T47D (cell line): ENCODE results near the gene NEXMIF.
"Not testable (repeated sequence)": the region's sequence is repeated elsewhere in the genome, so short reads cannot be mapped to it uniquely, and the experiment has no call there.

Source experiments
- DNase-seq, 2 experiments: peaks; one replicate each; pipeline versions ENCODE4 v3.0.0 to v3.0.0-alpha.2; 2011 to 2012; ENCODE audit warnings: low read depth in 1 of 2, low spot score in 1 of 2
- JUND ChIP-seq: IDR thresholded peaks from 2 replicates; pipeline ENCODE4 v1.6.1; 2012; ENCODE audit warnings: low read depth
- in situ Hi-C: cut with HindIII; loops from 2 replicates; pipeline ENCODE4 v1.10.0; 2016; ENCODE audit warnings: low sequenced_read_pairs, low pct_unique_long_range_greater_than_20kb

The NEXMIF gene

GRCh38 chrX:74865725-74866124 is 59.5 kb downstream of the NEXMIF start:
- in situ Hi-C loops: no loop called here
- no peak for TF ChIP-seq JUND
- DNase-seq: no peak

DNA sequence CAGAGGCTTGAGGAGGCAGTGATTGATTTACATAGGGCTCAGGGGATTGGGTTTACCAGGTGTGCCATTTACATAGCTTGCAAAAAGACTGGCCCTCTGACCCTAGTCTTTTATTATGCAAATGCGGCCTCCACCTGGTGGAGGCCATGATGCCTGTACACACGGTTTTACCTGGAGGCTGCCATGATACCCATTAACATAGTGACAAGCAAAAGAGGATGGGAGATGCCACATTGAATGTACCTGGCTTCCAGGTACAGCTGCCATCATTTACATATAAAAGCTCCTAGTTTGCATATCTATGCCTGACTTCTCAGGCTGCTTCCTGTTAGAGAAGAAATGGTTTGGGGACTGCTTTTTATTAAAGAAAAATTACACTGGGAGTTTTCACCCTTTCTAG is 72.0 kb downstream of the NEXMIF start:
- in situ Hi-C loops: no loop called here
- DNase-seq: no peak
- TF ChIP-seq JUND: no peak

GRCh38 chrX:74835566-74835965 is 89.7 kb downstream of the NEXMIF start:
- no peak for TF ChIP-seq JUND
- peak in 1 of 2 experiments; percentile 60 for DNase-seq
- in situ Hi-C loops: no loop called here

DNA sequence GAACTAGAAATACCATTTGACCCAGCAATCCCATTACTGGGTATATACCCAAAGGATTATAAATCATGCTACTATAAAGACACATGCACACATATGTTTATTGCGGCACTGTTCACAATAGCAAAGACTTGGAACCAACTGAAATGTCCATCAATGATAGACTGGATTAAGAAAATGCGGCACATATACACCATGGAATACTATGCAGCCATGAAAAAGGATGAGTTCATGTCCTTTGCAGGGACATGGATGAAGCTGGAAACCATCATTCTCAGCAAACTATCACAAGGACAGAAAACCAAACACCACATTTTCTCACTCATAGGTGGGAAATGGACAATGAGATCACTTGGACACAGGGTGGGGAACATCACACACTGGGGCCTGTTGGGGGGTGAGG is 105.5 kb downstream of the NEXMIF start:
- DNase-seq, in situ Hi-C loops: not testable (repeated sequence)

DNA sequence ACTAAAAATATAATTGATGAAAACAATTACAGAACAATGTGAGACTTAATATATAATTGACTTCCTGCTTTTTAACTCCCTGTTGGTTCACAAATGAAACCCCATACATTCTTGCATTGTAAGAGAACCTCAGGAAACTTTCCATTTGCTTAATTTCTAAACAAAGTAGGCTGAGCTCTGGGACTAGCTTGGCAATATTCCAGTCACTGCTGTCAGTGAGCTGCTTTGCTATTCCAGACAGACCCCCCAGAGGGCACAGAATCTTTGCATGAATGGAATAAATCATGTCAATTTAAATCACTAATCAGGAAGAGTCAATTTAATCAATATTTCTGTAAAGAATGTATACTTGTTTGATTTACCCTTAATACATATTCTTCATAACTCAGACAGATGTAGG is 110.6 kb downstream of the NEXMIF start:
- in situ Hi-C loops: no loop called here
- no peak for TF ChIP-seq JUND
- DNase-seq: no peak

DNA sequence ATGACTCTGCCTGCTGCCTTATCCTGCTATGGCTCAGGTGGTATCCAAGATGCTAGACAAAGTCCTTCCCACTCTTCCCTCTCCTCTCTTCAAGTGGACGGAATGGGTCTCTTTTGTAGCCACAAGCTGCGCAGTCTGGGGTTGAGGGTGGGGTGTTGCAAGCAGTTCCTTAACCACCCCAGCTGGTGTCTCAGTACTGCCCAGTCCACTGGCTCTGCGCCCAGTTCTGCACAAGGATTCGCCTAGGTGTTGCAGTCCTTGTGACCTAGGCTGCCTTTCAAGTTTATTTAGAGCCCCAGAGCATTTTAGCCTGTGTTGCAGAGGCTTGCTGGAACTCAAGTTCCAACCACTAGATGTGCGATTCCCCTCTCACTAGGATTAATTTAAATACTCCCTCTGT is 120.7 kb downstream of the NEXMIF start:
- no peak for TF ChIP-seq JUND
- in situ Hi-C loops: no loop called here
- no peak for DNase-seq

- in situ Hi-C loops: no loop called here
- no peak for DNase-seq
- TF ChIP-seq JUND: no peak
Observed at GRCh38 chrX:74800062-74800461, 125.2 kb downstream of the NEXMIF start.

DNA sequence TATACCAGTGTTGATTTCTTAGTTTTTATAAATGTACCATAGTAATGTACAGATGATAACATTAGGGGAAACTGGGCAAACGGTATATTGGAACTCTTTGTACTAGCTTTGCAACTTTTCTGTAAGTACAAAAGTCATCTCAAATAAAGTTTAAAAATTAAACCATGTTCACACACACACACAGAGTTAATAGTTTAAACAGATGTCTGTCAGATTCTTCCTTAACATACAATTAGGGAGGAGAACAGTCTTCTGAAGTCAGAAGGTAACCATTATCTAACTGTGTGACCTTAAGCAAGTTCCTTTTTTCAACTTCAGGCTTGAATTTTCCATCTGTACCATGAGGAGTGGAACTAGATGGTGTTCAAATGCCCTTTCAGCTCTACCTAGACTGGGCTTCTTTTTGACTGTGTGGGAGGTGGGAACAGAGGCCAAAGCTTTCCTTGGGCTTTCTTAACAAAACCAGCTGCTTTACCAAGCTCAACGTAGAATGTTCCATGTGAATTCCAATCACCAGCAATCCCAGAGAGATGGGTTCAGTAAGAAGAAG is 127.8 kb downstream of the NEXMIF start:
- TF ChIP-seq JUND: no peak
- in situ Hi-C loops: no loop called here
- no peak for DNase-seq

- in situ Hi-C loops: no loop called here
- DNase-seq: peak in 1 of 2 experiments; percentile 4
- TF ChIP-seq JUND: no peak
Observed at GRCh38 chrX:74788545-74789086, 136.6 kb downstream of the NEXMIF start.

GRCh38 chrX:74784629-74785028 is 140.6 kb downstream of the NEXMIF start:
- no peak for DNase-seq
- no peak for TF ChIP-seq JUND
- in situ Hi-C loops: no loop called here

DNA sequence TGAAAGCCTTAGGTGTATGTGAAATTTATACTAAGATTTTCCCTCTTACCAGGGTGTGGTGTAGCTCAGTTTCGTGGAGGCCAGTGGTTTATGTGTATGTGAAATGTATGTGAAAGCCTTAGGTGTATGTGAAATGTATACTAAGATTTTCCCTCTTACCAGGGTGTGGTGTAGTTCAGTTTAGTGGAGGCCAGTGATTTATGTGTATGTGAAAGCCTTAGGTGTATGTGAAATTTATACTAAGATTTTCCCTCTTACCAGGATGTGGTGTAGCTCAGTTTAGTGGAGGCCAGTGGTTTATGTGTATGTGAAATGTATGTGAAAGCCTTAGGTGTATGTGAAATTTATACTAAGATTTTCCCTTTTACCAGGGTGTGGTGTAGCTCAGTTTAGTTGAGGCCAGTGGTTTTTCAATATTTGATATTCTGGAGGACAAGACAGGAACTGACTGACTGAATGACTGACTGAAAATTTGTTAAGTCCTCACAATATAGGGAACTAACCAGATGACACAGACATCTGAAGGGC is 143.7 kb downstream of the NEXMIF start:
- in situ Hi-C loops: no loop called here
- DNase-seq: no peak
- no peak for TF ChIP-seq JUND

- DNase-seq: no peak
- in situ Hi-C loops: no loop called here
- no peak for TF ChIP-seq JUND
Observed at GRCh38 chrX:74779175-74779574, 146.1 kb downstream of the NEXMIF start.

- no peak for TF ChIP-seq JUND
- DNase-seq: no peak
- in situ Hi-C loops: no loop called here
Observed at GRCh38 chrX:74774988-74775387, 150.3 kb downstream of the NEXMIF start.

GRCh38 chrX:74736450-74736849 is 188.8 kb downstream of the NEXMIF start:
- in situ Hi-C loops: no loop called here
- no peak for TF ChIP-seq JUND
- no peak for DNase-seq
